HepG2 (cell line): ENCODE data around the gene B4GALT1. TPM values are rescaled to one million over a fixed set of nuclear protein-coding genes. Genes with fewer than 3 reads are reported as not detected.

Experiments used
- ATAC-seq: fragments of 200-7000 bp; cut with Tn5 transposase; 3 replicates; pipeline ENCODE4 v1.9.1; 2020; ENCODE audit warnings: mild to moderate bottlenecking, moderate library complexity
- BruUV-seq: library from RNA; stranded (reverse); fragments of 400-500 nt; replicated peaks from 2 replicates; lab custom pipeline; 2021; lab: Mats Ljungman, UMichigan
- CTCF ChIA-PET: fragments of 300-600 bp; formaldehyde crosslinking; extraction: SDS; loops from one replicate; lab custom pipeline; 2021; ENCODE audit warnings: low total read pairs, inconsistent platforms, low intra/inter-chr PET ratio; lab: Yijun Ruan, JAX
- POLR2A ChIA-PET: fragments of 350-600 bp; sonication (Branson Sonifier 250); formaldehyde crosslinking; loops from one replicate; lab custom pipeline; 2020; ENCODE audit warnings: antibody characterized with exemption, inconsistent platforms; lab: Yijun Ruan, JAX
- DNase-seq: peaks from one replicate; pipeline ENCODE4 v3.0.0-alpha.2; 2015; ENCODE audit warnings: low spot score
- FAIRE-seq: peaks from 3 replicates; lab custom pipeline; 2011; peaks lifted over from hg19 to GRCh38; lab: Jason Lieb, UNC
- H2AFZ ChIP-seq: one replicate; pipeline ENCODE4 v1.6.1; 2011; ENCODE audit warnings: low read length, inconsistent platforms
- H3K27ac ChIP-seq: fragments of 300-600 bp; 3 replicates; pipeline ENCODE4 v1.8.0; 2011; ENCODE audit warnings: mixed run types, mild to moderate bottlenecking, mixed read lengths, low read length, inconsistent platforms; ENCODE audit not compliant: insufficient read depth; ENCODE audit errors: extremely low read length
- H3K27me3 ChIP-seq, 2 experiments: fragments of 200-600 bp in 1 of 2; 2 replicates in 1 of 2; 3 replicates in 1 of 2; pipeline versions ENCODE4 v1.6.0 to v1.8.0; 2011; ENCODE audit warnings: low read length in 2 of 2, mild to moderate bottlenecking in 2 of 2, moderate library complexity in 2 of 2, inconsistent platforms in 1 of 2; ENCODE audit not compliant: insufficient read depth in 2 of 2, control insufficient read depth in 1 of 2
- H3K36me3 ChIP-seq, 2 experiments: fragments of 200-600 bp in 1 of 2; replicated peaks in 1 of 2; 2 replicates in 1 of 2; 3 replicates in 1 of 2; pipeline versions ENCODE4 v1.5.1 to v1.8.0; 2011; ENCODE audit warnings: low read length in 2 of 2, inconsistent platforms in 1 of 2; ENCODE audit not compliant: insufficient read depth in 2 of 2, control insufficient read depth in 1 of 2
- H3K4me1 ChIP-seq: 2 replicates; pipeline ENCODE4 v1.5.1; 2012; ENCODE audit warnings: low read length, inconsistent platforms; ENCODE audit not compliant: insufficient read depth
- H3K4me2 ChIP-seq: 2 replicates; pipeline ENCODE4 v1.6.0; 2011; ENCODE audit warnings: low read depth, low read length, inconsistent platforms
- H3K4me3 ChIP-seq, 3 experiments: fragments of 200-600 bp in 1 of 3; sonication (generic), shearing (Covaris generic) in 1 of 3; replicated peaks in 1 of 3; 2 replicates each; pipeline ENCODE4 v1.5.1; 2011 to 2016; ENCODE audit warnings: low read length in 3 of 3, inconsistent platforms in 2 of 3, low read depth in 2 of 3, mild to moderate bottlenecking in 2 of 3, control low read depth in 1 of 3, mixed read lengths in 1 of 3; ENCODE audit not compliant: insufficient read depth in 1 of 3
- H3K79me2 ChIP-seq: one replicate; pipeline ENCODE4 v1.6.1; 2011; ENCODE audit warnings: low read length, inconsistent platforms; ENCODE audit not compliant: insufficient read depth
- H3K9ac ChIP-seq: 2 replicates; pipeline ENCODE4 v1.6.0; 2011; ENCODE audit warnings: mild to moderate bottlenecking, low read depth, low read length, inconsistent platforms; ENCODE audit not compliant: insufficient read depth
- H3K9me3 ChIP-seq: 2 replicates; pipeline ENCODE4 v1.5.1; 2012; ENCODE audit warnings: mild to moderate bottlenecking, low read length
- H4K20me1 ChIP-seq: 2 replicates; pipeline ENCODE4 v1.6.0; 2011; ENCODE audit warnings: inconsistent platforms, mild to moderate bottlenecking, low read length, moderate library complexity; ENCODE audit not compliant: insufficient read depth
- CHCHD3 ChIP-seq: sonication (generic); formaldehyde crosslinking; IDR thresholded peaks from 2 replicates; pipeline ENCODE4 v1.8.0; 2022; ENCODE audit warnings: mild to moderate bottlenecking, missing genetic modification reagents, moderate library complexity
- FLYWCH1 ChIP-seq: sonication (generic); formaldehyde crosslinking; IDR thresholded peaks from 2 replicates; pipeline ENCODE4 v1.8.1; 2023; ENCODE audit warnings: mild to moderate bottlenecking, missing genetic modification reagents
- HOXA9 ChIP-seq: sonication (generic); formaldehyde crosslinking; IDR thresholded peaks from 2 replicates; pipeline ENCODE4 v1.8.1; 2022; ENCODE audit warnings: missing genetic modification reagents, mild to moderate bottlenecking, moderate library complexity, borderline replicate concordance
- IKZF4 ChIP-seq: sonication (generic); formaldehyde crosslinking; IDR thresholded peaks from 2 replicates; pipeline ENCODE4 v1.5.1; 2020; ENCODE audit warnings: borderline replicate concordance, mild to moderate bottlenecking, low read depth, missing genetic modification reagents; ENCODE audit errors: not compliant biosample characterization
- KDM1A ChIP-seq: IDR thresholded peaks from 2 replicates; pipeline ENCODE4 v1.6.1; 2016; ENCODE audit warnings: missing compliant biosample characterization
- YY1 ChIP-seq: IDR thresholded peaks from 2 replicates; pipeline ENCODE4 v1.6.1; 2011; ENCODE audit warnings: low read length, low read depth, moderate library complexity, mild to moderate bottlenecking; ENCODE audit not compliant: insufficient read depth, insufficient replicate concordance
- ZFP36L2 ChIP-seq: sonication (generic); formaldehyde crosslinking; IDR thresholded peaks from 2 replicates; pipeline ENCODE4 v1.4.0; 2020; ENCODE audit warnings: missing genetic modification reagents
- ZNF10 ChIP-seq: sonication (generic); formaldehyde crosslinking; IDR thresholded peaks from 2 replicates; pipeline ENCODE4 v1.4.0; 2020; ENCODE audit warnings: mild to moderate bottlenecking, low read depth, missing genetic modification reagents, borderline replicate concordance
- ZNF260 ChIP-seq: sonication (generic); formaldehyde crosslinking; IDR thresholded peaks from 2 replicates; pipeline ENCODE4 v1.4.0; 2020; ENCODE audit warnings: missing genetic modification reagents, low read depth, mild to moderate bottlenecking, borderline replicate concordance
- ZNF292 ChIP-seq: sonication (generic); formaldehyde crosslinking; IDR thresholded peaks from 2 replicates; pipeline ENCODE4 v1.8.1; 2022; ENCODE audit warnings: mild to moderate bottlenecking, low read depth, missing genetic modification reagents, borderline replicate concordance
- ZNF546 ChIP-seq: sonication (generic); formaldehyde crosslinking; conservative IDR thresholded peaks from 2 replicates; pipeline ENCODE4 v1.8.1; 2023; ENCODE audit warnings: mild to moderate bottlenecking, missing genetic modification reagents
- ZNF672 ChIP-seq: sonication (generic); formaldehyde crosslinking; IDR thresholded peaks from 2 replicates; pipeline ENCODE4 v1.8.1; 2022; ENCODE audit warnings: missing genetic modification reagents
- ZNF7 ChIP-seq: IDR thresholded peaks from 2 replicates; pipeline ENCODE4 v1.6.1; 2016; ENCODE audit warnings: missing biosample characterization, missing genetic modification reagents
- WGBS: methylation state at CpG from one replicate; pipeline ENCODE4 v1.1.6; 2017; ENCODE audit warnings: low lambda C conversion rate; 5-methylcytosine and 5-hydroxymethylcytosine counted together
- in situ Hi-C: cut with HindIII; loops from 2 replicates; pipeline ENCODE4 v1.10.0; 2017; ENCODE audit warnings: low pct_unique_long_range_greater_than_20kb; ENCODE audit not compliant: extremely low pct_ligation_motif_present
- intact Hi-C: fragments of 100-400 bp; cut with micrococcal nuclease; formaldehyde crosslinking; loops from one replicate; pipeline ENCODE4 v1.10.0; 2022; ENCODE audit not compliant: unreplicated experiment
- polyA plus RNA-seq, 8 experiments: library from polyadenylated mRNA; depleted of rRNA in 3 of 8; stranded (reverse) in 7 of 8; unstranded in 1 of 8; fragments of >200 nt; fragmentation: Illumina TruSeq in 4 of 8; extraction: Trizol in 4 of 8; gene quantifications; 2 replicates each; pipeline versions ENCODE4 v1.2.1 to v1.2.3, GENCODE V29; 2011 to 2016; ENCODE audit warnings: low read depth in 4 of 8, missing spikeins in 1 of 8, mixed read lengths in 1 of 8; ENCODE audit not compliant: insufficient read depth in 1 of 8
- total RNA-seq, 5 experiments: library from RNA; depleted of rRNA; stranded (reverse); fragments of >200 nt; fragmentation: Illumina TruSeq; extraction: Trizol; gene quantifications; 2 replicates each; pipeline ENCODE4 v1.2.3, GENCODE V29; 2016; ENCODE audit warnings: low read depth in 1 of 5
- TF ChIP-seq, protein P1 (sequence below): IDR thresholded peaks from 2 replicates; pipeline ENCODE4 v1.6.1; 2016; ENCODE audit warnings: mild to moderate bottlenecking
- TF ChIP-seq, protein P2 (sequence below): sonication (generic); formaldehyde crosslinking; IDR thresholded peaks from 2 replicates; pipeline ENCODE4 v1.9.0; 2021; ENCODE audit warnings: missing genetic modification reagents, borderline replicate concordance

The B4GALT1 gene
- total and polyA plus RNA-seq, 2 of the 13 experiments (the other 11 are each of a cell fraction or from before 2014, with no cell fraction given) = 15.7 to 33.5 TPM

DNA sequence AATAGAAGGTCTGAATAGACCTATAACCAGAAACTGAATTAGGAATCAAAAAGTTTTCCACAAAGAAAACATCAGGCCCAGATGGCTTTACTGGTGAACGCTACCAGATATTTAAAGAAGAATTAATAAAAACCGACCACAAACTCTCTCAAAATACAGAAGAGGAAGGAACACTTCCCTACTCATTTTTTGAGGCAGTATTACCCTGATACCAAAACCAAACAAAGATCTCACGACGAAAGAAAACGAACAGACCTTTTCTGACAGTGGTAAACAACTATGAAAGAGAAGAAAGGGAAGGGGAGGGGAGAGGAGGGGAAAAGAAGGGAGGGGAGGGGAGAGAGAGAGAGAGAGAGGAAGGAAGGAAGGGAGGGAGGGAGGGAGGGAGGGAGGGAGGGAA, 13.5 kb downstream of the B4GALT1 start:
- H3K4me2 ChIP-seq = no peak overlapping the region
- peaks cover 26% of the 10 kb centered on the region for H4K20me1 ChIP-seq
- H3K4me3 ChIP-seq = no peak overlapping the region
- peaks cover 58% of the 10 kb centered on the region for H3K4me1 ChIP-seq
- no peak overlapping the region for H3K27ac ChIP-seq
- ChIA-PET POLR2A (no interaction called here), CTCF (no interaction called here)
- BruUV-seq = no TSS peak
- no peaks in the 10 kb centered on the region for H3K27me3 ChIP-seq
- H3K36me3 ChIP-seq = no peaks in the 10 kb centered on the region
- intact Hi-C loops (no loop called here), in situ Hi-C loops (no loop called here)
- H3K9ac ChIP-seq = no peak overlapping the region
- ATAC-seq = no peak
- TF ChIP-seq ZNF546 (CRISPR knock-in tag) (no peak), ZNF672 (CRISPR knock-in tag) (no peak), ZNF7 (CRISPR knock-in tag) (no peak)
- FAIRE-seq = no peak
- no peak for DNase-seq
- no peak overlapping the region for H2AFZ ChIP-seq
- peaks cover 89% of the 10 kb centered on the region for H3K79me2 ChIP-seq
- 57% methylated on average over 5 of the region's 5 CpGs for whole genome bisulfite sequencing
- no peaks in the 10 kb centered on the region for H3K9me3 ChIP-seq

GRCh38 chr9:33153001-33153400, 14.1 kb downstream of the B4GALT1 start:
- no peak overlapping the region for H3K4me3 ChIP-seq
- intact Hi-C loops = no loop called here
- no peak overlapping the region for H3K9ac ChIP-seq
- WGBS = 67% methylated on average over 2 of the region's 2 CpGs
- peaks cover 26% of the 10 kb centered on the region for H4K20me1 ChIP-seq
- FAIRE-seq = no peak
- no peaks in the 10 kb centered on the region for H3K27me3 ChIP-seq
- in situ Hi-C loops = no loop called here
- H3K4me1 ChIP-seq = peaks cover 52% of the 10 kb centered on the region
- peaks cover 89% of the 10 kb centered on the region for H3K79me2 ChIP-seq
- ChIA-PET CTCF (no interaction called here), POLR2A (no interaction called here)
- H3K4me2 ChIP-seq = no peak overlapping the region
- no peaks in the 10 kb centered on the region for H3K9me3 ChIP-seq
- no peak for DNase-seq
- H3K27ac ChIP-seq = no peak overlapping the region
- ATAC-seq = no peak
- BruUV-seq = no TSS peak
- no peak overlapping the region for H2AFZ ChIP-seq
- H3K36me3 ChIP-seq = no peaks in the 10 kb centered on the region
- TF ChIP-seq YY1 (no peak), FLYWCH1 (CRISPR knock-in tag) (no peak), KDM1A (CRISPR knock-in tag) (no peak), HOXA9 (CRISPR knock-in tag) (no peak), ZNF292 (CRISPR knock-in tag) (no peak), ZNF10 (no peak), CHCHD3 (CRISPR knock-in tag) (no peak), ZFP36L2 (CRISPR knock-in tag) (no peak), IKZF4 (CRISPR knock-in tag) (no peak), ZNF260 (no peak)
- TF ChIP-seq, protein P1, sequence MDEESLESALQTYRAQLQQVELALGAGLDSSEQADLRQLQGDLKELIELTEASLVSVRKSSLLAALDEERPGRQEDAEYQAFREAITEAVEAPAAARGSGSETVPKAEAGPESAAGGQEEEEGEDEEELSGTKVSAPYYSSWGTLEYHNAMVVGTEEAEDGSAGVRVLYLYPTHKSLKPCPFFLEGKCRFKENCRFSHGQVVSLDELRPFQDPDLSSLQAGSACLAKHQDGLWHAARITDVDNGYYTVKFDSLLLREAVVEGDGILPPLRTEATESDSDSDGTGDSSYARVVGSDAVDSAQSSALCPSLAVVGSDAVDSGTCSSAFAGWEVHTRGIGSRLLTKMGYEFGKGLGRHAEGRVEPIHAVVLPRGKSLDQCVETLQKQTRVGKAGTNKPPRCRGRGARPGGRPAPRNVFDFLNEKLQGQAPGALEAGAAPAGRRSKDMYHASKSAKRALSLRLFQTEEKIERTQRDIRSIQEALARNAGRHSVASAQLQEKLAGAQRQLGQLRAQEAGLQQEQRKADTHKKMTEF (CRISPR knock-in tag) = no peak
- TF ChIP-seq, protein P2, sequence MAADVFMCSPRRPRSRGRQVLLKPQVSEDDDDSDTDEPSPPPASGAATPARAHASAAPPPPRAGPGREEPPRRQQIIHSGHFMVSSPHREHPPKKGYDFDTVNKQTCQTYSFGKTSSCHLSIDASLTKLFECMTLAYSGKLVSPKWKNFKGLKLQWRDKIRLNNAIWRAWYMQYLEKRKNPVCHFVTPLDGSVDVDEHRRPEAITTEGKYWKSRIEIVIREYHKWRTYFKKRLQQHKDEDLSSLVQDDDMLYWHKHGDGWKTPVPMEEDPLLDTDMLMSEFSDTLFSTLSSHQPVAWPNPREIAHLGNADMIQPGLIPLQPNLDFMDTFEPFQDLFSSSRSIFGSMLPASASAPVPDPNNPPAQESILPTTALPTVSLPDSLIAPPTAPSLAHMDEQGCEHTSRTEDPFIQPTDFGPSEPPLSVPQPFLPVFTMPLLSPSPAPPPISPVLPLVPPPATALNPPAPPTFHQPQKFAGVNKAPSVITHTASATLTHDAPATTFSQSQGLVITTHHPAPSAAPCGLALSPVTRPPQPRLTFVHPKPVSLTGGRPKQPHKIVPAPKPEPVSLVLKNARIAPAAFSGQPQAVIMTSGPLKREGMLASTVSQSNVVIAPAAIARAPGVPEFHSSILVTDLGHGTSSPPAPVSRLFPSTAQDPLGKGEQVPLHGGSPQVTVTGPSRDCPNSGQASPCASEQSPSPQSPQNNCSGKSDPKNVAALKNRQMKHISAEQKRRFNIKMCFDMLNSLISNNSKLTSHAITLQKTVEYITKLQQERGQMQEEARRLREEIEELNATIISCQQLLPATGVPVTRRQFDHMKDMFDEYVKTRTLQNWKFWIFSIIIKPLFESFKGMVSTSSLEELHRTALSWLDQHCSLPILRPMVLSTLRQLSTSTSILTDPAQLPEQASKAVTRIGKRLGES = no peak
